Colonic mucosa (tissue), 4 donors: ENCODE data around the gene PRTG. TPM values are rescaled to one million over a fixed set of nuclear protein-coding genes. Genes with fewer than 3 reads are reported as not detected.

ENCODE experiments used
- DNase-seq: peaks from one replicate; pipeline ENCODE4 v3.0.0-alpha.2; 2020
- H3K27ac ChIP-seq: fragments of 200-600 bp; one replicate; pipeline ENCODE4 v1.8.0; 2021
- H3K27me3 ChIP-seq: fragments of 200-600 bp; one replicate; pipeline ENCODE4 v1.8.0; 2021
- H3K36me3 ChIP-seq: fragments of 200-600 bp; one replicate; pipeline ENCODE4 v1.8.0; 2021
- H3K4me1 ChIP-seq: fragments of 200-600 bp; one replicate; pipeline ENCODE4 v1.8.0; 2021; ENCODE audit warnings: mild to moderate bottlenecking
- H3K4me3 ChIP-seq: fragments of 200-600 bp; one replicate; pipeline ENCODE4 v1.8.0; 2021
- H3K9ac ChIP-seq, 2 donors: one replicate each; pipeline ENCODE4 v1.7.0; 2013; ENCODE audit warnings: control low read depth in 2 of 2, low read depth in 2 of 2, low read length in 2 of 2
- H3K9me3 ChIP-seq: fragments of 200-600 bp; one replicate; pipeline ENCODE4 v1.8.0; 2021
- intact Hi-C: fragments of 100-400 bp; cut with DNase I; formaldehyde crosslinking; loops from one replicate; pipeline ENCODE4 v1.14.1; 2022
- total RNA-seq, 2 donors: library from RNA; stranded (reverse); fragmentation: NEBNext Ultra II Directional in 1 of 2; extraction: Animal tissue kit (Norgen Biotek cat#: 25700) in 1 of 2; gene quantifications; one replicate each; pipeline ENCODE4 v1.2.1, GENCODE V29; 2021
- TF ChIP-seq, protein P1 (sequence below): fragments of 200-600 bp; IDR thresholded peaks from one replicate; pipeline ENCODE4 v1.8.0; 2022; ENCODE audit warnings: antibody characterized with exemption, mild to moderate bottlenecking
- donor health status: healthy.
- donor health status: DM: no; HTN: no; CAD: no.
- donor health status: DM: no; HTN: no; CAD: no.

The PRTG gene
- total RNA-seq, 2 donors from 2014 or later = 0.32 to 1.2 TPM

- intact Hi-C loops = no loop called here
- no peak overlapping the region for H3K9ac ChIP-seq
- no peak overlapping the region for H3K27ac ChIP-seq
- no peaks in the 10 kb centered on the region for H3K36me3 ChIP-seq
- no peaks in the 10 kb centered on the region for H3K9me3 ChIP-seq
- no peaks in the 10 kb centered on the region for H3K27me3 ChIP-seq
- H3K4me3 ChIP-seq = no peak overlapping the region
- DNase-seq = no peak
- TF ChIP-seq, protein P1, sequence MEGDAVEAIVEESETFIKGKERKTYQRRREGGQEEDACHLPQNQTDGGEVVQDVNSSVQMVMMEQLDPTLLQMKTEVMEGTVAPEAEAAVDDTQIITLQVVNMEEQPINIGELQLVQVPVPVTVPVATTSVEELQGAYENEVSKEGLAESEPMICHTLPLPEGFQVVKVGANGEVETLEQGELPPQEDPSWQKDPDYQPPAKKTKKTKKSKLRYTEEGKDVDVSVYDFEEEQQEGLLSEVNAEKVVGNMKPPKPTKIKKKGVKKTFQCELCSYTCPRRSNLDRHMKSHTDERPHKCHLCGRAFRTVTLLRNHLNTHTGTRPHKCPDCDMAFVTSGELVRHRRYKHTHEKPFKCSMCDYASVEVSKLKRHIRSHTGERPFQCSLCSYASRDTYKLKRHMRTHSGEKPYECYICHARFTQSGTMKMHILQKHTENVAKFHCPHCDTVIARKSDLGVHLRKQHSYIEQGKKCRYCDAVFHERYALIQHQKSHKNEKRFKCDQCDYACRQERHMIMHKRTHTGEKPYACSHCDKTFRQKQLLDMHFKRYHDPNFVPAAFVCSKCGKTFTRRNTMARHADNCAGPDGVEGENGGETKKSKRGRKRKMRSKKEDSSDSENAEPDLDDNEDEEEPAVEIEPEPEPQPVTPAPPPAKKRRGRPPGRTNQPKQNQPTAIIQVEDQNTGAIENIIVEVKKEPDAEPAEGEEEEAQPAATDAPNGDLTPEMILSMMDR = no peak
- H3K4me1 ChIP-seq = no peaks in the 10 kb centered on the region
These were observed 41.3 kb upstream of the PRTG start for GRCh38 chr15:55784286-55784685.

DNA sequence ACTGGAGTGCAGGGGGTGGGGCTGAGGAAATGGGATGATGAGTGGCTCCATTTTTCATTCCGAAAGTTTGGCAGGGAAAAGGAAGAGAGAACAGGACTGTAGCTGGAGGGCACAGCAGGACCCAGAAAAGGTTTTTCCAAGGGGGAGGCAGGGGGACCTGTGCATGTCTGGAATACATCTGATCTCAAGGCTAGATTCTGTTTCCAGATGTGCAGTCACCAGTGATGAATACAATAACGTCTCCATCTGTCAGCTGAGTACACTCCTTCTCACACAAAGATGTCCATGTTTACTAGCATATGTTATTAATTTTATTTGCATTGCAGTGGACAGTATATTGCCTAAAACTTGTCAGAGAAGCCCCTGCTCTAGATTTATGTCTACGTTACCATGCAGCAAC, 39.9 kb upstream of the PRTG start:
- no peaks in the 10 kb centered on the region for H3K4me1 ChIP-seq
- H3K36me3 ChIP-seq = no peaks in the 10 kb centered on the region
- H3K9ac ChIP-seq = no peak overlapping the region
- intact Hi-C loops = no loop called here
- no peak overlapping the region for H3K4me3 ChIP-seq
- TF ChIP-seq, protein P1 = no peak
- no peaks in the 10 kb centered on the region for H3K9me3 ChIP-seq
- DNase-seq = no peak
- H3K27me3 ChIP-seq = no peaks in the 10 kb centered on the region
- H3K27ac ChIP-seq = no peak overlapping the region

GRCh38 chr15:55780292-55780691, 37.3 kb upstream of the PRTG start:
- intact Hi-C loops = no loop called here

DNA sequence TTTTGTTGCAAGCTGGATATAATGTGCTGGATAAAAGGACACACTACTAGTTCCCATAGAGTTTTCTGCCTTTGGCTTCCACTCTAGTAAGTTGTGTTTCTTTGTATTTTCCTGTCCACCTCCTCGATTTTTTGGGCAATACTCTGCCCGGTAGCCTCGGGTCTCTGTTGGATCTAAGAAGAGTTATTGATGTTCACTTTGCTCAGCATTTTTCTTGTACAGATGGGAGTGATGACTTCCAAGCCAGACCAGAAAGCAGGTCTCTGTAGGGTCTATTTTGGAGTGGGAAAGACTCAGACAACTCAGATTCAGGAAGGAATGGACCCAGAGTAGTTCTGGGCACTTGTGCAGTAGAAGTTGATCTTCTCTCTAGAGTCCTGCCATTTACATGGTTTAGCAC, 36.0 kb upstream of the PRTG start:
- H3K4me3 ChIP-seq = no peak overlapping the region
- H3K36me3 ChIP-seq = no peaks in the 10 kb centered on the region
- intact Hi-C loops = no loop called here
- no peak overlapping the region for H3K9ac ChIP-seq
- TF ChIP-seq, protein P1 = no peak
- no peaks in the 10 kb centered on the region for H3K9me3 ChIP-seq
- no peak for DNase-seq
- no peaks in the 10 kb centered on the region for H3K4me1 ChIP-seq
- H3K27ac ChIP-seq = no peak overlapping the region
- no peaks in the 10 kb centered on the region for H3K27me3 ChIP-seq

More at GRCh38 chr15:55780292-55780691, 37.3 kb upstream of the PRTG start:
- Histone ChIP-seq H3K9ac (no peak overlapping the region), H3K4me3 (no peak overlapping the region), H3K4me1 (no peaks in the 10 kb centered on the region), H3K9me3 (no peaks in the 10 kb centered on the region), H3K27ac (no peak overlapping the region), H3K27me3 (no peaks in the 10 kb centered on the region), H3K36me3 (no peaks in the 10 kb centered on the region)
- TF ChIP-seq, protein P1 = no peak
- no peak for DNase-seq

- Histone ChIP-seq H3K27me3 (no peaks in the 10 kb centered on the region), H3K27ac (no peak overlapping the region), H3K4me3 (no peak overlapping the region), H3K36me3 (no peaks in the 10 kb centered on the region), H3K9me3 (no peaks in the 10 kb centered on the region), H3K4me1 (no peaks in the 10 kb centered on the region), H3K9ac (no peak overlapping the region)
- TF ChIP-seq, protein P1 = no peak
- no peak for DNase-seq
- intact Hi-C loops = no loop called here
These were observed 32.4 kb upstream of the PRTG start for GRCh38 chr15:55775316-55775715.
